ENCODE data around the gene TMEM50B.

GRCh38 chr21:33510826-33511225, 31.1 kb upstream of the TMEM50B start:
- no peak for TF ChIP-seq CTCF (IDR thresholded peaks at IDR 0.05)
- TF ChIP-seq POLR2A (IDR thresholded peaks at IDR 0.05), result no peak

Measured in testis (tissue), 2 donors.